Endothelial cell of umbilical vein (primary cell): ENCODE measurements around the gene PLEKHH2. TPM values are rescaled to one million over a fixed set of nuclear protein-coding genes. Genes with fewer than 3 reads are reported as not detected.

ENCODE experiments used
- BruUV-seq: library from RNA; stranded (reverse); fragments of 400-500 nt; replicated peaks from 2 replicates; lab custom pipeline; 2021; lab: Mats Ljungman, UMichigan
- CTCF ChIA-PET: fragments of 300-600, 350-600 bp; sonication (Branson Sonifier 250); formaldehyde crosslinking; loops from one replicate; lab custom pipeline; 2021; ENCODE audit warnings: antibody characterized with exemption, inconsistent platforms; lab: Charles Lee
- POLR2A ChIA-PET: fragments of 300-600, 350-600 bp; sonication (Branson Sonifier 250); formaldehyde crosslinking; loops from one replicate; lab custom pipeline; 2021; ENCODE audit warnings: antibody characterized with exemption, inconsistent platforms; lab: Charles Lee
- DNase-seq: peaks from one replicate; pipeline ENCODE4 v3.0.0-alpha.2; 2011; ENCODE audit warnings: low read depth, low spot score
- FAIRE-seq: peaks from 2 replicates; lab custom pipeline; 2011; peaks lifted over from hg19 to GRCh38; lab: Jason Lieb, UNC
- H2AFZ ChIP-seq: 2 replicates; pipeline ENCODE4 v1.6.0; 2012; ENCODE audit warnings: low read depth, low read length, control low read depth, inconsistent platforms
- H3K27ac ChIP-seq: 2 replicates; pipeline ENCODE4 v1.5.1; 2011; ENCODE audit warnings: low read depth, mild to moderate bottlenecking, control low read depth, low read length, moderate library complexity; ENCODE audit not compliant: insufficient read depth
- H3K27me3 ChIP-seq, 2 experiments: 2 replicates each; pipeline versions ENCODE4 v1.6.0 to v1.6.1; 2011; ENCODE audit warnings: low read length in 2 of 2, mixed read lengths in 1 of 2; ENCODE audit not compliant: control insufficient read depth in 2 of 2, insufficient read depth in 2 of 2
- H3K36me3 ChIP-seq, 2 experiments: 2 replicates in 1 of 2; 3 replicates in 1 of 2; pipeline ENCODE4 v1.5.1; 2011; ENCODE audit warnings: low read length in 2 of 2, mild to moderate bottlenecking in 1 of 2, moderate library complexity in 1 of 2; ENCODE audit not compliant: control insufficient read depth in 2 of 2, insufficient read depth in 2 of 2; ENCODE audit errors: extremely low read depth in 1 of 2
- H3K4me1 ChIP-seq: 3 replicates; pipeline ENCODE4 v1.5.1; 2011; ENCODE audit warnings: mild to moderate bottlenecking, low read length; ENCODE audit not compliant: control insufficient read depth, insufficient read depth; ENCODE audit errors: extremely low read depth
- H3K4me2 ChIP-seq: 2 replicates; pipeline ENCODE4 v1.6.1; 2011; ENCODE audit warnings: low read length, control low read depth, mixed read lengths; ENCODE audit not compliant: insufficient read depth
- H3K4me3 ChIP-seq, 3 experiments: fragments of 200-600 bp in 1 of 3; sonication (generic), shearing (Covaris generic) in 1 of 3; replicated peaks in 1 of 3; 2 replicates each; pipeline ENCODE4 v1.5.1; 2011 to 2016; ENCODE audit warnings: control low read depth in 3 of 3, low read length in 3 of 3, mild to moderate bottlenecking in 2 of 3, inconsistent platforms in 1 of 3, low read depth in 1 of 3, moderate library complexity in 1 of 3; ENCODE audit not compliant: insufficient read depth in 1 of 3
- H3K79me2 ChIP-seq: 2 replicates; pipeline ENCODE4 v1.6.0; 2012; ENCODE audit warnings: low read length, inconsistent platforms; ENCODE audit not compliant: control insufficient read depth, insufficient read depth
- H3K9ac ChIP-seq: replicated peaks from 2 replicates; pipeline ENCODE3; 2011; ENCODE audit warnings: low read length, control low read depth; ENCODE audit not compliant: insufficient read depth; ENCODE audit errors: extremely low read depth
- H3K9me1 ChIP-seq: replicated peaks from 3 replicates; pipeline ENCODE4 v1.6.0; 2011; ENCODE audit warnings: mild to moderate bottlenecking, low read length; ENCODE audit not compliant: control insufficient read depth, insufficient read depth; ENCODE audit errors: extremely low read depth
- H3K9me3 ChIP-seq: replicated peaks from 2 replicates; pipeline ENCODE4 v1.5.1; 2012; ENCODE audit warnings: low read length, inconsistent platforms; ENCODE audit not compliant: control insufficient read depth, insufficient read depth
- H4K20me1 ChIP-seq: replicated peaks from 2 replicates; pipeline ENCODE3; 2011; ENCODE audit warnings: mild to moderate bottlenecking, low read length; ENCODE audit not compliant: control insufficient read depth, insufficient read depth; ENCODE audit errors: extremely low read depth
- CTCF ChIP-seq, 2 donors: IDR thresholded peaks; 1 replicate in 1 of 2; 2 replicates in 1 of 2; pipeline ENCODE4 v1.5.1; 2011; ENCODE audit warnings: low read length in 2 of 2, mild to moderate bottlenecking in 2 of 2, moderate library complexity in 2 of 2, control low read depth in 1 of 2, inconsistent platforms in 1 of 2, low read depth in 1 of 2; ENCODE audit not compliant: insufficient read depth in 1 of 2; ENCODE audit errors: extremely low read depth in 1 of 2
- EZH2 ChIP-seq: IDR thresholded peaks from 2 replicates; pipeline ENCODE4 v1.6.1; 2012; ENCODE audit warnings: borderline replicate concordance, low read depth, mild to moderate bottlenecking, moderate library complexity, low read length, inconsistent platforms; ENCODE audit not compliant: severe bottlenecking
- FOS ChIP-seq: IDR thresholded peaks from 2 replicates; pipeline ENCODE4 v1.6.1; 2011; ENCODE audit warnings: mild to moderate bottlenecking, low read length, moderate library complexity, borderline replicate concordance; ENCODE audit not compliant: insufficient read depth
- GATA2 ChIP-seq: IDR thresholded peaks from 2 replicates; pipeline ENCODE4 v1.7.0; 2011; ENCODE audit warnings: low read depth, mild to moderate bottlenecking, moderate library complexity, mixed read lengths, low read length; ENCODE audit not compliant: insufficient read length, insufficient read depth
- MYC ChIP-seq: IDR thresholded peaks from one replicate; pipeline ENCODE4 v1.6.1; 2011; ENCODE audit warnings: mild to moderate bottlenecking, low read depth, low read length
- dilution Hi-C: fragments of 300-500 bp; cut with MboI; formaldehyde crosslinking; loops from one replicate; pipeline ENCODE4 v1.15.0; 2019; ENCODE audit warnings: low sequenced_read_pairs; ENCODE audit not compliant: extremely low pct_ligation_motif_present
- intact Hi-C: fragments of 100-400 bp; cut with micrococcal nuclease; formaldehyde crosslinking; loops from one replicate; pipeline ENCODE4 v1.10.0; 2022
- polyA plus RNA-seq, 4 experiments: library from polyadenylated mRNA; depleted of rRNA in 3 of 4; stranded (reverse) in 3 of 4; unstranded in 1 of 4; fragments of >200 nt; gene quantifications; 2 replicates each; pipeline versions ENCODE4 v1.2.1 to v1.2.3, GENCODE V29; 2011 to 2012; ENCODE audit warnings: missing spikeins in 1 of 4
- total RNA-seq: library from RNA; stranded (reverse); gene quantifications from 2 replicates; pipeline ENCODE4 v1.2.3, GENCODE V29; 2021

PLEKHH2 gene
- total and polyA plus RNA-seq, 2 donors (not counting 3 experiments of a cell fraction or from before 2014, with no cell fraction given): 0.41 to 0.58 TPM

- ChIA-PET POLR2A (no interaction called here), CTCF (interaction anchor here (1.9 to 2.7 kb wide), 2 partner anchors 9 to 11 kb away, joined by 4 to 12 read pairs; no protein-coding TSS in a partner anchor)
- Histone ChIP-seq H4K20me1 (no peaks in the 10 kb centered on the region), H3K4me2 (no peak overlapping the region), H3K4me3 (no peak overlapping the region), H3K9me1 (no peaks in the 10 kb centered on the region), H3K9me3 (no peaks in the 10 kb centered on the region), H3K27me3 (no peaks in the 10 kb centered on the region), H3K4me1 (peaks cover 12% of the 10 kb centered on the region), H2AFZ (no peak overlapping the region), H3K27ac (no peak overlapping the region), H3K9ac (no peak overlapping the region), H3K36me3 (no peaks in the 10 kb centered on the region), H3K79me2 (no peaks in the 10 kb centered on the region)
- no TSS peak for BruUV-seq
- FAIRE-seq (no peak), DNase-seq (no peak)
- TF ChIP-seq FOS (peak; percentile 22), CTCF (IDR thresholded peaks at IDR 0.05; ENCODE audit: extremely low read depth in 1 of 2, insufficient read depth in 1 of 2, low read depth in 1 of 2, low read length in 2 of 2) (no peak)
- dilution Hi-C loops (no loop called here), intact Hi-C loops (no loop called here)
These were observed 71.8 kb downstream of the PLEKHH2 start for GRCh38 chr2:43708891-43709290.

- no peaks in the 10 kb centered on the region for H3K9me1 ChIP-seq
- POLR2A ChIA-PET: no interaction called here
- dilution Hi-C loops: no loop called here
- no peaks in the 10 kb centered on the region for H3K27me3 ChIP-seq
- no peaks in the 10 kb centered on the region for H3K79me2 ChIP-seq
- no peaks in the 10 kb centered on the region for H4K20me1 ChIP-seq
- DNase-seq (no peak), FAIRE-seq (no peak)
- no peak overlapping the region for H3K27ac ChIP-seq
- H3K9me3 ChIP-seq: no peaks in the 10 kb centered on the region
- no peak overlapping the region for H3K4me3 ChIP-seq
- no TSS peak for BruUV-seq
- intact Hi-C loops: no loop called here
- no peaks in the 10 kb centered on the region for H3K36me3 ChIP-seq
- no peak overlapping the region for H3K4me2 ChIP-seq
- CTCF ChIA-PET: no interaction called here
- H2AFZ ChIP-seq: no peak overlapping the region
- H3K9ac ChIP-seq: no peak overlapping the region
- H3K4me1 ChIP-seq: peaks cover 21% of the 10 kb centered on the region
- TF ChIP-seq EZH2: no peak
- TF ChIP-seq GATA2: no peak
- no peak for TF ChIP-seq MYC
- TF ChIP-seq CTCF (IDR thresholded peaks at IDR 0.05; ENCODE audit: extremely low read depth in 1 of 2, insufficient read depth in 1 of 2, low read depth in 1 of 2, low read length in 2 of 2): no peak
- no peak for TF ChIP-seq FOS
These were observed 73.8 kb downstream of the PLEKHH2 start for GRCh38 chr2:43710866-43711265.
